ENCODE measurements around the gene GOLGA6D.
"Not testable (repeated sequence)": the region's sequence is repeated elsewhere in the genome, so short reads cannot be mapped to it uniquely, and the experiment has no call there.

GOLGA6D gene

DNA sequence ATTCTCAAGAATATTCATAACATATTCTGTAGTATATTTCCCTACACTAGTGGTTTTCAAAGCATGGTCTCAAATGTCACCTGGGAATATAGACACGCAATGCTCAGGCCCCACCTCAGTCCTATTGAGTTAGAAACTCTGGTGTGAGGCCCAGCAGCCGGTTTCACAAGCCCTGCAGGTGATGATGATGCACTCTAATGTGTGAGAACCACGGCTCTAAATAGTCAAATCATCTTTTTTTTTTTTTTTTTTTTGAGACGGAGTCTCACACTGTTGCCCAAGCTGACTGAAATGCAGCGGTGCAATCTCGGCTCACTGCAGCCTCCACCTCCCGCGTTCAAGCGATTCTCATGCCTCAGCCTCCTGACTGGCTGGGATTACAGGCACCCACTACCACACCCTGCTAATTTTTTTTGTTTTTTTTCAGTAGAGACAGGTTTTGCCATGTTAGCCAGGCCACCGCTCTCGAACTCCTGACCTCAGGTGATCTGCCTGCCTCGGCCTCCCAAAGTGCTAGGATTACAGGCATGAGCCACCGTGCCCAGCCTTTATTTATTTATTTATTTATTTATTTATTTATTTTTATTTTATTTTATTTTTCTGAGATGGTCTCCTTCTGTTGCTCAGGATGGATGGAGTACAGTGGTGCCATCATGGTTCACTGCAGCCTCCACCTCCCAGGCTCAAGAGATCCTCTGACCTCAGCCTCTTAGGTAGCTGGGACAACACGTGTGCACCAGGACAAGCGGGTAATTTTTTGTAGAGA, 51.2 kb downstream of the GOLGA6D start:
- not testable (repeated sequence) for DNase-seq

DNA sequence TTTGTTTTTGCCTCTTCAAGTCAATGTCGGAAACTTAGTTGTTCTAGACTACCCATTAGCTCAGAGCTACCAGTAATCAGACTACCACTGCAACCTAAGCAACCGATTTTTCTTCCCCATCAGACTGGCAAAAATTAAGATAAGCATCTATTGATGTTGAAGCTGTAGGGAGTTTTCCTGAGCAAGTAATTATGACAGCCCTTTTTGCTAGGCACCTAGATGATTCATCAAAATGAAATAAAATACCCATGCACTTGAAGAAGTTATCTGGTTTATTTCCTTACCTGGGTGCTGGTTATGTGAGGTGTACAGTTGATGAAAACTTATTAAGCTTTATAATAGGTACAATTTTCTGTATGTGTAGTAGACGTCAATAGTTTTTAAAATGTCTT, 52.7 kb downstream of the GOLGA6D start:
- DNase-seq: no peak

DNA sequence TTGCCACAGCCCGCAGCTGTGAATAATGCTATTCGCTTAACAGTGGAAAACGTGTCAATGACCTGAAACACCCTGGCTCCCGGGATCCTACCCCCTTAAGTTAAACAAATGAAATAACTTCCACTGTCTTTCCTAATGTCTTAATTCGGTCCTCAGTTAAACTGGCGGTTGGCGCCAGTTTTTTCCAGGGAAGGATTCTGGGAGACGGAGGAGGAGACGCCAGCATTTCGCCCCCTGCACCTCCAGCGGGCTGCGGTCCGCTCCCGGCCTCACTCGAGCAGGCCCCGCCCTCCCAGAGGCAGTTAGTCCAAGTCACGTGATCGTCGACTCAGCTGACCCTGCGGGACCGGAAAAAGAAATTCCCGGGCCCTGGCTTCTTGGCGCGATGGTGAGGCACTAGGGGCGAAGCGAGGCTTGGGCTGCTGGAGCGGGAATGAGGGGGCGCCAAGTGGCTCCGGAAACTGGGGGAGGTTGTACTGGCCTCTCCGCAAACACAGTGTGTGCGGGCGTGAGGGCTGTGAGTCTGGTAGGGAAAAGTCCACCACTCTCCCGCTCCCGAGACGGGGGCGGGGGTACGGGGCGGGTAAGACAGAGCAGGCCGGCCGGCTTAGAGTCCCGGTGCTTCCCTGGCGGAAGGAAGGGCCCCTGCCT, 53.2 kb downstream of the GOLGA6D start, which contains the start of gene COMMD4:
Gene COMMD4 (plus strand): TSS at position 359 of the 651 bp plus-strand sequence. CDS start 27 bp downstream, at position 386.
- peak; percentile 87 for DNase-seq

DNA sequence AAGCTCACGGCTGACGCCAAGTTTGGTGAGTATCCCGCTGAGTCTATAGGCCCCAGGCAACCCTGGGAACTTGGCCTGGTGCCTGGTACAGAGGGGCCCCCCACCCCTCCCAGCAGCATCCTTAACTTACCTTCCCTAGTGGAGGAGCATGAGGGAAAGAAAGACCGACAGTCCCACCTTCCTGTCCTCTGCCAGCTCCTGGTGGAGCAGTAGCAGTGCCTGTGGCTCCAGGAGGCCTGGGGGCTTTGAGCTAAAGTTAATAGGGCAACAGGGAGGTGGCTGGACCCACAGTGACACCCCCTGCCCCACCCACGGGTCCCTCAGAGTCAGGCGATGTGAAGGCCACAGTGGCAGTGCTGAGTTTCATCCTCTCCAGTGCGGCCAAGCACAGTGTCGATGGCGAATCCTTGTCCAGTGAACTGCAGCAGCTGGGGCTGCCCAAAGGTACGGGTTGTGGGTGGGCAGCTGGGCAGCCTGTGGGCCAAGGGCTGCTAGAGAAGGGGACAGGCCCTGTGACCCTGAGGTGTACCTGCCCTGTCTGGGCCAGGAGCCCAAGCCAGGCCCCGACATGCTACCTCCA, 56.1 kb downstream of the GOLGA6D start:
- DNase-seq: no peak

DNA sequence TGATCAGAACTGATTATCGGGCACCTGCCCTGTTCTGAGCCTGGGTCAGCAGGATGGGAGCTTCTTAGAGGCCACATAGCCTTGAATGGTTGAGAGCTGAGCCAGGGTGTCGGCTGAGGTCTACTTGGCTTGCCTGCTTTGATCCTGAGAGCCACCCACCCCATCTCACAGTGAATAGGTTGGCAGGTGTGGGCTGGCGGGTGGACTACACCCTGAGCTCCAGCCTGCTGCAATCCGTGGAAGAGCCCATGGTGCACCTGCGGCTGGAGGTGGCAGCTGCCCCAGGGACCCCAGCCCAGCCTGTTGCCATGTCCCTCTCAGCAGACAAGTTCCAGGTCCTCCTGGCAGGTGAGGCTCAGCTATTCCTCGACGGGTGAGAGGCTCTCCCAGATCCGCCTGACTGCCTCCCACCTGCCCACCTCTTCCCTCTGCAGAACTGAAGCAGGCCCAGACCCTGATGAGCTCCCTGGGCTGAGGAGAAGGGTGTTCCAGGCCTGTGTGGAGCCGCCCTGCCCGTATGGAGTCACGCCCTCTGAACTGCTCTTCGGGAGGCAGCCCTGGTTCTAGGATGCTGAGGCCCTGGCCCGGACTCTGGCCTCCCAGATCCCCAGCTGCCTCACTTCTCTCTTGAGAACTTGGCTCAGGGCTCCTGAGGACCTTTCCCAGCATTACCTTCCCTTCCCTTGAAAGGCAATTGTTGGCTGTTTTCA, 57.1 kb downstream of the GOLGA6D start:
- DNase-seq: no peak

DNA sequence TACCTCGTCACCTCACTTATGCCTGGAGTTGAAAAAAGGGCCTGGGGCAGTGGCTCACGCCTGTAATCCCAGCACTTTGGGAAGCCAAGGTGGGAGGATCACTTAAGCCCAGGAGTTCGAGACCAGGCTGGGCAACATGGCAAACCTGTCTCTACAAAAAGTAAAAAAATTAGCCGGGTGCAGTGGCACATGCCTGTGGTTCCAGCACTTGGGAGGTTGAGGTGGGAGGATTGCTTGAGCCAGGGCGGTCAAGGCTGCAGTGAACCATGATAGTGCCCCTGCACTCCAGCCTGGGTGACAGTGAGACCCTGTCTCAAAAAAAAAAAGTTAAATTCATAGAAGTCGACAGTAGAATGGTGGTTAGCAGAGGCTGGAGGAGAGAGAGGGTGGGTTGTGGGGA, 59.6 kb downstream of the GOLGA6D start:
- no peak for DNase-seq

DNA sequence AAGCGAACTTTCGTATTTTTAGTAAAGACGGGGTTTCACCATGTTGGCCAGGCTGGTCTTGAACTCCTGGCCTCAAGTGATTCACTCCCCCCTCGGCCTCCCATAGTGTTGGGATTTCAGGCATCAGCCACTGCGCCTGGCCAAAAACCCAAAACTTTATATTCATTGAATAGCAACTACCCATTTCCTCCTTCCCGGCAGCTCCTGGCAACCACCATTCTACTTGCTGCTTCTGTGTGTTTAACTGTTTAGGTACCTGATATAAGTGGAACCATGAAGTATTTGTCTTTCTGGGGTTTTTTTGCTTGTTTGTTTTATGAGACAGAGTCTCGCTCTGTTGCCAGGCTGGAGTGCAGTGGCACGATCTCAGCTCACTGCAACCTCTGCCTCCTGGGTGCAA, 61.3 kb downstream of the GOLGA6D start:
- not testable (repeated sequence) for DNase-seq
